ELR (cell line): Measurements from ENCODE around the gene MS4A8.

Source experiments
- DNase-seq: peaks from one replicate; pipeline ENCODE4 v3.0.0-alpha.2; 2015; ENCODE audit warnings: low read depth

MS4A8 gene

DNA sequence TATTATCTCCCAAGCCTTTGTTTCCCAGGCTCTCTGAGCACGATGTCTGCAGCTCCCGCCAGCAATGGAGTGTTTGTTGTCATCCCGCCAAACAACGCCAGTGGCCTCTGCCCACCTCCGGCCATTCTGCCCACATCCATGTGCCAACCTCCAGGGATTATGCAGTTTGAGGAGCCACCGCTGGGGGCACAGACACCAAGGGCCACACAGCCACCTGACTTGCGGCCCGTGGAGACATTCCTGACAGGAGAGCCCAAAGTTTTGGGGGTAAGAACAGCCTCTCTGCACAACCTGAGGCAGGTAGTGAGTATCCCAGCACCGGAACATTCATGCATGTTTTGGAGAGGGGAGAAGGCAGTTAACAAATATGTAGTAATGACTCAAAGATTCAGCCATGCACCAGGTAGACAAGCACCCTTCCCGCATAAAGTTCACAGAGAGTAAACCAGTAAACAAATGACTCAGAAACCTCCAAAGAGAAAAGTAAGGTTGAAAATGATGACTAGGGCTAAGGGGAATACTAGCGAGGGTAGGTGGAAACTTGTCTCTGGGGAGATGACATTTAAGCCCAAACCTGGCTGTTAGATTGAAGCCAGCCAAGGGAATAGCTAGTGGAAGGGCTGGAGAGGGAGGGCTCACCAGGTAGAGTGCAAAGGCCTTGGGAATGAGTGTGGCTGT, 64.4 kb downstream of the MS4A8 start:
- no peak for DNase-seq

DNA sequence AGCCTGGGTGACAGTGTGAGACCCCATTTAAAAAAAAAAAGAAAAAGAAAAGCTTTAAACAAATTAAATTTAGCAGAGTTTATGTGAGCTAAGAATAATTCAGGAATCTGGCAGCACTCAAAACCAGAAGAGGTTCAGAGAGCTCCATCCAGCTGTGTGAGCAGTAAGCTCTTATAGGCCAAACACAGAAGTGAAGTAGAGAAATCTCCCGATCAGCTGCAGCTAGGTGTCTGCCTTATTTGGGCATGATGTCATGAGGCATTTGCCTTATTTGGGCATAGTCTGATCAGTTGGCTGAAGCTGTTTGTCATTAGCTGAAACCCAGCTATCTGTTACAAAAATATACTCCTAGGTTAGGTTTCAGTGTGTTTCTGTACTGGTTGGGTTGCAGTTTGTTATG, 65.5 kb downstream of the MS4A8 start:
- DNase-seq = no peak

- DNase-seq = peak; percentile 10
Measured at GRCh38 chr11:60765355-60765754, 65.9 kb downstream of the MS4A8 start.
